Suprapubic skin (tissue), 4 donors: Measurements from ENCODE around the gene GRK2.

Experiments used
- CTCF ChIP-seq, 2 donors: fragments of 200-600 bp in 1 of 2; fragments of 450-650 bp in 1 of 2; sonication (generic) in 1 of 2; IDR thresholded peaks; one replicate each; pipeline ENCODE4 v1.5.1; 2016 to 2019; ENCODE audit warnings: antibody characterized with exemption in 2 of 2, mild to moderate bottlenecking in 1 of 2, moderate library complexity in 1 of 2
- POLR2A ChIP-seq, 2 donors: fragments of 450-650 bp; IDR thresholded peaks; one replicate each; pipeline ENCODE4 v1.6.1; 2017; ENCODE audit warnings: antibody characterized with exemption in 2 of 2, mild to moderate bottlenecking in 2 of 2, moderate library complexity in 2 of 2
- POLR2AphosphoS5 ChIP-seq, 3 donors: sonication (generic); formaldehyde crosslinking; IDR thresholded peaks; one replicate each; pipeline ENCODE4 v1.6.1; 2017; ENCODE audit warnings: antibody characterized with exemption in 3 of 3

- TF ChIP-seq CTCF (IDR thresholded peaks at IDR 0.05) (no peak), POLR2A (IDR thresholded peaks at IDR 0.05) (no peak), POLR2AphosphoS5 (IDR thresholded peaks at IDR 0.05) (no peak)
Measured at GRCh38 chr11:67253872-67254624, 12.2 kb upstream of the GRK2 start.
